Heart left ventricle (tissue), 13 donors: ENCODE data around the gene PGBD5.

Experiments used
- POLR2A ChIP-seq, 2 donors: fragments of 450-650 bp; IDR thresholded peaks; one replicate each; pipeline ENCODE4 v1.6.1; 2017; ENCODE audit warnings: antibody characterized with exemption in 2 of 2, mild to moderate bottlenecking in 2 of 2, moderate library complexity in 2 of 2
- TF ChIP-seq, protein P1 (sequence below), 12 donors: fragments of 200-600 bp; sonication (generic) in 4 of 12; IDR thresholded peaks; one replicate each; pipeline versions ENCODE4 v1.5.0 to v1.8.0; 2018 to 2022; ENCODE audit warnings: antibody characterized with exemption in 12 of 12, mild to moderate bottlenecking in 5 of 12
- donor health status: ischemic (EF 13 %, LVEDD 7.1; RV severe dilation, severe dysfunction).
- donor health status: DM: no; HTN: yes; CAD: no.
- donor health status: DM: no; HTN: no; CAD: no.
- donor health status: ischemic (EF 25% LVEDD 6.9; RV normal size, moderate dysfunction).
- donor health status: ischemic (EF 25% LVEDD 5.7; RV mildly dilated, moderate dysfunction).
- donor health status: ischemic (EF 35%, LVEDD 5.7; RV mildly dilated, moderate dysfunction).
- donor health status: nonischemic (EF 11% LVEDD 7.7; RV severe dilation, severe dysfunction).
- donor health status: DM: yes; HTN: yes; CAD: no.
- donor health status: PGD.
- donor health status: ischemic (EF 29% LVEDD 5.4; RV normal size, mild dysfunction).
- donor health status: nonischemic (EF 23%, LVEDD 6.1; RV moderate dilation, normal function).

DNA sequence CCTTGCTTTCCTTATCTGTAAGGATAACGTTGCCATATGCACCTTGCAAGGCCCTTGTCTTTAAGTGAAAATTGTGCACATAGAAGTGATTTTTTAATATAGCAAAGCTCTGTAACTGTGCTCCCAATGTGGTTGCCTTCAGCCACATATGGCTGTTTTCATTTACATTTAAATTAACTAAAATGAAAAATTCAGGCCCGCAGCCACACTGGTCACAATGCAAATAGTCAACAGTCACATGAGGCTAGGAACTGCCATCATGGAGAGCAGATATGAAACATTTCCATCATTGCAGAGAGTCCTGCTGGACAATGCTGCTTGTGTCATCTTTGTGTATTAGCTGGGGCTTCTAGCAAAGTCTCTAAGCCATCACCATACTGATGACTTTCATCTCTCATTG is 83.4 kb downstream of the PGBD5 start:
- TF ChIP-seq, protein P1, sequence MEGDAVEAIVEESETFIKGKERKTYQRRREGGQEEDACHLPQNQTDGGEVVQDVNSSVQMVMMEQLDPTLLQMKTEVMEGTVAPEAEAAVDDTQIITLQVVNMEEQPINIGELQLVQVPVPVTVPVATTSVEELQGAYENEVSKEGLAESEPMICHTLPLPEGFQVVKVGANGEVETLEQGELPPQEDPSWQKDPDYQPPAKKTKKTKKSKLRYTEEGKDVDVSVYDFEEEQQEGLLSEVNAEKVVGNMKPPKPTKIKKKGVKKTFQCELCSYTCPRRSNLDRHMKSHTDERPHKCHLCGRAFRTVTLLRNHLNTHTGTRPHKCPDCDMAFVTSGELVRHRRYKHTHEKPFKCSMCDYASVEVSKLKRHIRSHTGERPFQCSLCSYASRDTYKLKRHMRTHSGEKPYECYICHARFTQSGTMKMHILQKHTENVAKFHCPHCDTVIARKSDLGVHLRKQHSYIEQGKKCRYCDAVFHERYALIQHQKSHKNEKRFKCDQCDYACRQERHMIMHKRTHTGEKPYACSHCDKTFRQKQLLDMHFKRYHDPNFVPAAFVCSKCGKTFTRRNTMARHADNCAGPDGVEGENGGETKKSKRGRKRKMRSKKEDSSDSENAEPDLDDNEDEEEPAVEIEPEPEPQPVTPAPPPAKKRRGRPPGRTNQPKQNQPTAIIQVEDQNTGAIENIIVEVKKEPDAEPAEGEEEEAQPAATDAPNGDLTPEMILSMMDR (IDR thresholded peaks at IDR 0.05) = no peak
- no peak for TF ChIP-seq POLR2A (IDR thresholded peaks at IDR 0.05)
